Muscle of leg (tissue), 16 donors: ENCODE measurements around the gene MRC2. TPM values are rescaled to one million over a fixed set of nuclear protein-coding genes. Genes with fewer than 3 reads are reported as not detected.
"Not testable (repeated sequence)": the region's sequence is repeated elsewhere in the genome, so short reads cannot be mapped to it uniquely, and the experiment has no call there.

Experiments
- DNase-seq: peaks from one replicate; pipeline ENCODE4 v3.0.0; 2013
- H3K27ac ChIP-seq: one replicate; pipeline ENCODE4 v1.5.1; 2013; ENCODE audit warnings: mild to moderate bottlenecking, low read length, control low read depth
- H3K27me3 ChIP-seq: one replicate; pipeline ENCODE4 v1.6.1; 2013; ENCODE audit warnings: low read length; ENCODE audit not compliant: control insufficient read depth, insufficient read depth
- H3K36me3 ChIP-seq: one replicate; pipeline ENCODE4 v1.6.1; 2013; ENCODE audit warnings: low read length; ENCODE audit not compliant: control insufficient read depth, insufficient read depth
- H3K4me1 ChIP-seq: one replicate; pipeline ENCODE4 v1.6.1; 2013; ENCODE audit warnings: low read length; ENCODE audit not compliant: control insufficient read depth, insufficient read depth
- H3K4me3 ChIP-seq: one replicate; pipeline ENCODE4 v1.5.1; 2013; ENCODE audit warnings: low read length, control low read depth
- H3K9me3 ChIP-seq: replicated peaks from 2 replicates; pipeline ENCODE4 v1.6.1; 2013; ENCODE audit warnings: low read depth, low read length; ENCODE audit not compliant: control insufficient read depth
- WGBS: methylation state at CpG from one replicate; pipeline ENCODE4 v1.1.5; 2013; ENCODE audit warnings: missing lambda C conversion rate; ENCODE audit not compliant: insufficient coverage; 5-methylcytosine and 5-hydroxymethylcytosine counted together
- long read RNA-seq, 11 donors: transcript quantifications; one replicate each; lab custom pipeline, GENCODE V29; 2026
- polyA plus RNA-seq, 8 donors: library from polyadenylated mRNA; unstranded; fragments of 120-200 nt; gene quantifications; one replicate each; pipeline versions ENCODE4 v1.2.1 to v1.2.3, GENCODE V29; 2013; ENCODE audit warnings: inconsistent platforms in 1 of 8, low replicate concordance in 1 of 8; ENCODE audit not compliant: insufficient read length in 8 of 8, insufficient read depth in 1 of 8
- total RNA-seq: library from RNA; stranded (reverse); fragments of 120-200 nt; gene quantifications from one replicate; pipeline ENCODE4 v1.2.4, GENCODE V29; 2013

Gene MRC2
- total RNA-seq (136 TPM), polyA plus RNA-seq (100 to 1,000 TPM; 115 to 206 (median 169) TPM)
- long read RNA-seq, donor 1, full-length matches to known transcripts, result 2 of 2 reads
- long read RNA-seq, donor 1, partial matches to known transcripts, result 0 of 2 reads
- long read RNA-seq, donor 1, other reads (novel, unspliced or antisense), result 0 of 2 reads
- long read RNA-seq, donor 2, result 0 reads
- long read RNA-seq, donor 3, full-length matches to known transcripts, result 6 of 104 reads
- long read RNA-seq, donor 3, partial matches to known transcripts, result 98 of 104 reads
- long read RNA-seq, donor 3, other reads (novel, unspliced or antisense), result 0 of 104 reads
- long read RNA-seq, donor 4, full-length matches to known transcripts, result 4 of 50 reads
- long read RNA-seq, donor 4, partial matches to known transcripts, result 46 of 50 reads
- long read RNA-seq, donor 4, other reads (novel, unspliced or antisense), result 0 of 50 reads
- long read RNA-seq, donor 5, full-length matches to known transcripts, result 7 of 76 reads
- long read RNA-seq, donor 5, partial matches to known transcripts, result 69 of 76 reads
- long read RNA-seq, donor 5, other reads (novel, unspliced or antisense), result 0 of 76 reads
- long read RNA-seq, donor 6, full-length matches to known transcripts, result 4 of 12 reads
- long read RNA-seq, donor 6, partial matches to known transcripts, result 8 of 12 reads
- long read RNA-seq, donor 6, other reads (novel, unspliced or antisense), result 0 of 12 reads
- long read RNA-seq, donor 7, full-length matches to known transcripts, result 3 of 140 reads
- long read RNA-seq, donor 7, partial matches to known transcripts, result 137 of 140 reads
- long read RNA-seq, donor 7, other reads (novel, unspliced or antisense), result 0 of 140 reads
- long read RNA-seq, donor 8, partial matches to known transcripts, result 11 of 11 reads
- long read RNA-seq, donor 8, other reads (novel, unspliced or antisense), result 0 of 11 reads
- long read RNA-seq, donor 9, full-length matches to known transcripts, result 3 of 15 reads
- long read RNA-seq, donor 9, partial matches to known transcripts, result 12 of 15 reads
- long read RNA-seq, donor 9, other reads (novel, unspliced or antisense), result 0 of 15 reads
- long read RNA-seq, donor 10, full-length matches to known transcripts, result 2 of 12 reads
- long read RNA-seq, donor 10, partial matches to known transcripts, result 10 of 12 reads
- long read RNA-seq, donor 10, other reads (novel, unspliced or antisense), result 0 of 12 reads
- long read RNA-seq, donor 11, full-length matches to known transcripts, result 5 of 17 reads
- long read RNA-seq, donor 11, partial matches to known transcripts, result 12 of 17 reads
- long read RNA-seq, donor 11, other reads (novel, unspliced or antisense), result 0 of 17 reads

- under 1% methylated on average over 60 of the region's 68 CpGs for WGBS
- Histone ChIP-seq H3K4me3 (peak within 1 kb of the TSS; percentile 66), H3K27me3 (peaks cover 6% of the 10 kb centered on the region), H3K4me1 (peaks cover 52% of the 10 kb centered on the region), H3K36me3 (peaks cover 12% of the 10 kb centered on the region), H3K9me3 (no peaks in the 10 kb centered on the region), H3K27ac (peak within 1 kb of the TSS; percentile 96)
- peak; percentile 94 for DNase-seq
Measured at GRCh38 chr17:62627219-62627903, at the start of gene MRC2. Gene MRC2 (plus strand): TSS chr17:62627670. CDS start chr17:62627803, 133 bp downstream.

GRCh38 chr17:62578757-62579487 is 48.5 kb upstream of the MRC2 start:
- H3K9me3 ChIP-seq, result no peaks in the 10 kb centered on the region
- no peak for DNase-seq
- whole genome bisulfite sequencing, result no CpG with 5 or more reads among the region's 2 CpGs
- H3K36me3 ChIP-seq, result peaks cover 24% of the 10 kb centered on the region
- H3K4me3 ChIP-seq, result no peak overlapping the region
- H3K4me1 ChIP-seq, result no peaks in the 10 kb centered on the region
- no peak overlapping the region for H3K27ac ChIP-seq
- no peaks in the 10 kb centered on the region for H3K27me3 ChIP-seq

GRCh38 chr17:62580947-62581346 is 46.5 kb upstream of the MRC2 start:
- H3K4me1 ChIP-seq, result no peaks in the 10 kb centered on the region
- H3K27me3 ChIP-seq, result no peaks in the 10 kb centered on the region
- H3K27ac ChIP-seq, result no peak overlapping the region
- H3K9me3 ChIP-seq, result no peaks in the 10 kb centered on the region
- peaks cover 26% of the 10 kb centered on the region for H3K36me3 ChIP-seq
- WGBS, result 100% methylated on average over 1 of the region's 2 CpGs
- no peak for DNase-seq
- no peak overlapping the region for H3K4me3 ChIP-seq

GRCh38 chr17:62581764-62582163 is 45.7 kb upstream of the MRC2 start:
- WGBS, result no CpG with 5 or more reads among the region's 1 CpG
- no peaks in the 10 kb centered on the region for H3K27me3 ChIP-seq

GRCh38 chr17:62587554-62587953 is 39.9 kb upstream of the MRC2 start:
- Histone ChIP-seq H3K9me3 (no peaks in the 10 kb centered on the region), H3K36me3 (peaks cover 22% of the 10 kb centered on the region), H3K4me3 (no peak overlapping the region), H3K4me1 (peaks cover 8% of the 10 kb centered on the region), H3K27me3 (no peaks in the 10 kb centered on the region), H3K27ac (no peak overlapping the region)
- DNase-seq, result peak; percentile 21
- WGBS, result 33% methylated on average over 1 of the region's 2 CpGs

More at GRCh38 chr17:62581764-62582163, 45.7 kb upstream of the MRC2 start:
- Histone ChIP-seq H3K4me3 (no peak overlapping the region), H3K36me3 (peaks cover 27% of the 10 kb centered on the region), H3K4me1 (no peaks in the 10 kb centered on the region), H3K9me3 (no peaks in the 10 kb centered on the region), H3K27ac (no peak overlapping the region)
- no peak for DNase-seq

- Histone ChIP-seq H3K4me1 (peaks cover 8% of the 10 kb centered on the region), H3K27me3 (no peaks in the 10 kb centered on the region), H3K27ac (peak overlapping the region; percentile 55), H3K9me3 (no peaks in the 10 kb centered on the region), H3K4me3 (no peak overlapping the region), H3K36me3 (peaks cover 22% of the 10 kb centered on the region)
- DNase-seq, result peak; percentile 43
- 40% methylated on average over 1 of the region's 7 CpGs for WGBS
Measured at GRCh38 chr17:62588109-62588508, 39.4 kb upstream of the MRC2 start.

GRCh38 chr17:62591333-62591732 is 36.1 kb upstream of the MRC2 start:
- Histone ChIP-seq H3K36me3 (peaks cover 23% of the 10 kb centered on the region), H3K27ac (peak overlapping the region; percentile 69), H3K4me1 (peaks cover 8% of the 10 kb centered on the region), H3K4me3 (no peak overlapping the region), H3K27me3 (no peaks in the 10 kb centered on the region), H3K9me3 (peaks cover 2% of the 10 kb centered on the region)
- peak; percentile 90 for DNase-seq
- WGBS, result 17% methylated on average over 1 of the region's 6 CpGs

GRCh38 chr17:62591822-62592221 is 35.6 kb upstream of the MRC2 start:
- DNase-seq, H3K9me3 ChIP-seq, H3K27me3 ChIP-seq, H3K4me1 ChIP-seq, H3K4me3 ChIP-seq: not testable (repeated sequence)
- Histone ChIP-seq H3K36me3 (peaks cover 24% of the 10 kb centered on the region), H3K27ac (peak overlapping the region; percentile 69)
- 60% methylated on average over 1 of the region's 11 CpGs for WGBS
